HG02852 (cell line): ENCODE results near the gene ITGAX.
"Not testable (repeated sequence)": the region's sequence is repeated elsewhere in the genome, so short reads cannot be mapped to it uniquely, and the experiment has no call there.

ENCODE experiments used
- ATAC-seq: cut with Tn5 transposase; IDR thresholded peaks from one replicate; pipeline ENCODE4 v1.9.1; 2021; ENCODE audit warnings: mild to moderate bottlenecking, moderate library complexity; ENCODE audit not compliant: unreplicated experiment

Gene ITGAX

DNA sequence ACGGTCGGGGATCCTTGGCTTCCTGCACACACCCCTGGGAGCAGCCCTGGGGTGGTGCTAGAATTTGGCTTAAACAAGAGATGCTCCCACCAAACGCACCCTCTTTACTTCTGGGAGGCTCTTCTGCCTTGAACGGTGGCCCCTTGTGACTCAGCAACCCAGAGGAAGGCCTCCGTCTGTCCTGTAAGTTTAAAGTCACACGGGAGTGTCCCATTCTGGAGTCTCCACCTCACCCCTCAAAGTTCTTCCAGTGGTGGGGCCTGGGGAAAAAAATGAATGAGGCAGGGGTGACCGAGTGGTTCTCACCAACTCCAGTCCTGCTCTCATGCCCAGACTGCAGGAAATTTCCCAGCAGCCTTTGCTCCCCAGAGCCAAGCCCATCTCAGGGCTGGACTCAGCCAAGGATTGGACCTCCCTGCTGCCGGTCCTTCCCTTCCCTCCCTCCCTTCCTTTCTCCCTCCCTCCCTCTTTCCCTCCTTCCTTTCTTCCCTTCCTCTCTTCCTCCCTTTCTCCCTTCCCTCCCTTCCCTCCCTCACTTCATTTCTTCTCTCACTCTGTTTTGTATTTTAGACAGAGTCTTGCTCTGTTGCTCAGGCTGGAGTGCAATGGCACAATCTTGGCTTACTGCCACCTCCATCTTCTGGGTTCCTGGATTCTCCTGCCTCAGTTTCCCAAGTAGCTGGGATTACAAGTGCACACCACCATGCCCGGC is 49.5 kb downstream of the ITGAX start:
- no peak for ATAC-seq

DNA sequence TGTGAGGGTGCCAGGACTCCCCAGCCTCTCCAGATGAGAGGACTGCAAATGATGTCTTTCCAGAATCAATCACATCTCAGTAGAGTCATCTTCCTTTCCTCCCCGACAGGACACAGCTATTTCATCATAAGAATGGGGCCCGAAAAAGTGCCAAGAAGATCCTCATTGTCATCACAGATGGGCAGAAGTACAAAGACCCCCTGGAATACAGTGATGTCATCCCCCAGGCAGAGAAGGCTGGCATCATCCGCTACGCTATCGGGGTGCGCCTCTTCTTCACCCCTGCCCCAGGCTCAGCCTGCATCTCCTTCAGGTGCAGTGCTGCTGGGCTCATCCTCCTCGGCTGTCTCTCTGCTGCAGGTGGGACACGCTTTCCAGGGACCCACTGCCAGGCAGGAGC is 52.4 kb downstream of the ITGAX start:
- no peak for ATAC-seq

DNA sequence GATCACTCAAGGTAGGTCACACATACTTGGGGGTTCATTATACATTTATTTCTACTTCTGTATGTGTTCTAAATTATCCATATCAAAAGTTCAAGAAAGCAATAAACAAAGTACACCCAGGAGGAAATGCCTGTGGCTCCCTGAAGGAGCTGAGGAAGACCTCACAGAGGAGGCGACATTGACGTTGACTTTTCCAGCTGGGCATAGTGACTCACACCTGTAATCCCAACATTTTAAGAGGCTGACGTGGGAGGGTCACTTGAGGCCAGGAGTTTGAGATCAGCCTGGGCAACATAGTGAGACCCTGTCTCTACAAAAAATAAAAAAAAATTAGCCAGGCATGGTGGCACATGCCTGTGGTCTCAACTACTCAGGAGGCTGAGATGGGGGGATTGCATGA is 54.5 kb downstream of the ITGAX start:
- no peak for ATAC-seq

DNA sequence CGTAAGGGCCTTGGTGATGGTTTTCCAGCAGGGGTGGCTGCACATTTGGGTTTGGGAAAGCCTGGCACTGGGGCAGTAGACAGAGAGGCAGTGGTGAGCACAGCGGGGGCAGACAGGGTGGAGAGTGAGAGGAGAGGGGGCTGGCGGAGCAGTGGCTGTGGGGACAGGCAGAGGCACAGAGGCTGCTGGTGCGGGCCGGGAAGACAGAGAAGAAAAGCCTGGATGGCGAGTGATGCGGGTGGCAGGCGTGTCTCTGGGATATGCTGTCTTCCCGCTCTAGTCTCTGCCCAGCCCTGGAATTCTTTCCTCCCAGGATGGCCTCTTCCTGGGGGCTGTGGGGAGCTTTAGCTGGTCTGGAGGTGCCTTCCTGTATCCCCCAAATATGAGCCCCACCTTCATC is 55.1 kb downstream of the ITGAX start:
- ATAC-seq = no peak

DNA sequence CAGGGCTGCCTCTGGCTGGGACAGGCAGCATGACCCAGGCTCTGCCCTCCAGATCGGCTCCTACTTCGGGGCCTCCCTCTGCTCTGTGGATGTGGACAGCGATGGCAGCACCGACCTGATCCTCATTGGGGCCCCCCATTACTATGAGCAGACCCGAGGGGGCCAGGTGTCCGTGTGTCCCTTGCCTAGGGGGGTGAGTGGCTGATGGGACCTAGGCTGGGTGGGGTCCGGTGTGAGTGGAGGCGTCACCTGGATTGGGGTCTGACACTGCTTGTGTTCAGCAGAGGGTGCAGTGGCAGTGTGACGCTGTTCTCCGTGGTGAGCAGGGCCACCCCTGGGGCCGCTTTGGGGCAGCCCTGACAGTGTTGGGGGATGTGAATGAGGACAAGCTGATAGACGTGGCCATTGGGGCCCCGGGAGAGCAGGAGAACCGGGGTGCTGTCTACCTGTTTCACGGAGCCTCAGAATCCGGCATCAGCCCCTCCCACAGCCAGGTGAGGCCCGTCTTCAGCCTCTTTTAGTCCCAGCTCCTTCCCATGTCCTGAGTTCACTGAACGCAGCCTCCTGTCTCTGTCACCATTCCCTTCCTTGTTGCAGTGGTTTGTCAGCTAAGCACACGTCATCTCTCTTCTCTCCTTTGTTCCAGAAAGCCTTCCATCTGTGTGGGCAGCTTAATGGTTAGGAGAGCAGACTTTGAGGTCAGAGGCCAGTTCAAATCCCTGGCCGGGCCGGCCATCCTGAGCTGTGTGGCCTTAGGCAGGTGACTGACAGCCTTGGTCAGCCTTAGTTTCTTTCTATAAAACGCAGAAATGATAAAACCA is 56.3 kb downstream of the ITGAX start:
- ATAC-seq = no peak

DNA sequence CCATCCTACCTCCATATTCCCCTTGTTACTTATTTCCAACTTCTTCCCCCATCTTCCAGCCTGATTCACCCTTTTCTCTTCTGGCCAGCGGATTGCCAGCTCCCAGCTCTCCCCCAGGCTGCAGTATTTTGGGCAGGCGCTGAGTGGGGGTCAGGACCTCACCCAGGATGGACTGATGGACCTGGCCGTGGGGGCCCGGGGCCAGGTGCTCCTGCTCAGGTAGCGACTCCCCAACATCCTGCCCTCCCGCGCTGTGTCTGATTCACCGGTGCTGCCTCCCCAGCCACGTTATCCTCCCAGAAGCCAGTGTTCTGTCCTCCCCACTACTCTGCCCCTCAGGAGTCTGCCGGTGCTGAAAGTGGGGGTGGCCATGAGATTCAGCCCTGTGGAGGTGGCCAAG is 57.8 kb downstream of the ITGAX start:
- ATAC-seq = no peak

DNA sequence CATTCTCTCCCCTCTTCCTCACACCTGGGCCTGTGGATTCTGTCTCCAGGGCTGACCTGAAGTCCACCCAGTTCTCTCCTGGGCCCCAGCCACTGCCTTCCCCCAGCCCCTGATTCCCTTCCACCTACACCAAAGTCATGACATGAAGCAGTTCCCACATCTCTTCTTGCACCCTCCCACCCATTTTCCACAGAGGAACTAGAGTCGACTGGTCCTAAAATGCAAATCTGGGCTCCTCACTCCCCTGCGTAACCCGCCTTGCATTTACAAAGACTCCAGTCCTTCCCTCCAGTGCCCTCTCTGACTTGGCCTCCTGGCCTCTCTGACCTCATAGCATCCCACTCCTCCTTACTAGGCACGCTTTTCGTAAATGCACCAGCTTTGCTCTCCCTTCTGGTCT is 58.4 kb downstream of the ITGAX start:
- ATAC-seq = no peak

DNA sequence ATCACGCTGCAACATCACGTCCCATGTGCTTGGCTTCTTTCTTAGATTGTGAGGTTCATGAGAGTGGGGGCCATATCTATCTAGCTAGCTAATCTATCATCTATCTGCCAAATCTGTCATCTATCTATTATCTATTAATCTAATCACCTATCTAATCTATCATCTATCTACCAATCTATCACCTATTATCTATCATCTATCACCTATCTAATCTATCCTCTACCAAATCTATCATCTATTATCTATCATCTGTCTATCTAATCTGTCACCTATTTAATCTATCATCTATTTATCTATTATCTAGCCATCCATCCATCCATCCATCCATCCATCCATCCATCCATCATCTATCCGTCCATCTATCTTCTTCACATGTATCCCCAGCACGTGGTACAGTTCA is 59.0 kb downstream of the ITGAX start:
- no peak for ATAC-seq

DNA sequence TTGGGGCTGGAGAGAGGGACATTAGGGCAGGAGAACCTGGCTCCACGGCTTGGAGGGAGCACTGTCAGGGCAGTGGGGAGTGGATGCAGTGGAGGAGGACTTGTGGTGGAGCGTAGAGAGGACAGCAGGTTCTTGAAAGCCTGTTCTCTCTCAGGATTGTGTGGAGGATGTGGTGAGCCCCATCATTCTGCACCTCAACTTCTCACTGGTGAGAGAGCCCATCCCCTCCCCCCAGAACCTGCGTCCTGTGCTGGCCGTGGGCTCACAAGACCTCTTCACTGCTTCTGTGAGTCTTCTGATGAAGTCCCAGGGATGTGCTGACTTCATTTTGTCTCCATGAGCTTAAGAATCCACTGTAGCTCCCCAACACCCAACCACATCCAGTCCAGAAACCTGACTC is 59.7 kb downstream of the ITGAX start:
- no peak for ATAC-seq

DNA sequence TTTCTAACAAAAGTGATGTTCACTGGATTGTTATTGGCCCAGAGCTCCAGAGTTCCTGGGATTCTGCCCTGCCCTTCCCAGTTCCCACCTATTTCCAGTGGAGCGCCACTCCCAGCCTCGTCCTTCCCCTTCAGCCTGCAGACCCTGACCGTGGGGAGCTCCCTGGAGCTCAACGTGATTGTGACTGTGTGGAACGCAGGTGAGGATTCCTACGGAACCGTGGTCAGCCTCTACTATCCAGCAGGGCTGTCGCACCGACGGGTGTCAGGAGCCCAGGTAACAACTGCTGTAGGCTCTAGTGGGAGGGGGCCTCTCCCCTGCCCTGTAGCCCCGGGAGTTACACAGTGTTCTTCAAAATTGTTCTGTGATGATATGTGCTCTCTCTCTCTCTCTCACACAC is 61.4 kb downstream of the ITGAX start:
- no peak for ATAC-seq

DNA sequence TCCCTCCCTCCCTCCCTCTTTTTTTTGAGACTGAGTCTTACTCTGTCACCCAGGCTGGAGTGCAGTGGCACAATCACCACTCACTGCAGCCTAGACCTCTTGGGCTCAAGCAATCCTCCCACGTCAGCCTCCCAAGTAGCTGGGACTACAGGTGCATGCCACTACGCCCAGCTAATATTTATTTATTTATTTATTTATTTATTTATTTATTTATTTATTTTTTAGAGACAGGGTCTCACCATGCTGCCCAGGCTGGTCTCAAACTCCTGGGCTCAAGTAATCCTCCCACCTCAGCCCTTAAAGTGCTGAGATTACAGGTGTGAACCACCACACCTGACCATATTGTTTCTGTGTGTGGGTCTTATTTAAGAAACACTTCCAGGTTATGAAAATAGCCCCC is 62.1 kb downstream of the ITGAX start:
- not testable (repeated sequence) for ATAC-seq

DNA sequence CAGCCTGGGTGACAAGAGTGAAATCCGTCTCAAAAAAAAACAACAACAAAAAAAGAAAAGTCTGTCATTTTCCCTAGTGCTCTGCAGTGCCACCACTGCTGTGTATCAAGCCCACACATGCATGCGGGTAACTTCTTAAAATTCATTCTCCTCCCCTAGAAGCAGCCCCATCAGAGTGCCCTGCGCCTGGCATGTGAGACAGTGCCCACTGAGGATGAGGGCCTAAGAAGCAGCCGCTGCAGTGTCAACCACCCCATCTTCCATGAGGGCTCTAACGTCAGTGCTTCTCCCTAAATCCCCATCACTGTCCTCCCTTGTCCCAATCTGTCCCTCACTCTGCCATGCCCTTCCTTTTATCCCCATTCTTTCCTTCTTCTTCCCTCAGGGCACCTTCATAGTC is 62.9 kb downstream of the ITGAX start:
- no peak for ATAC-seq

DNA sequence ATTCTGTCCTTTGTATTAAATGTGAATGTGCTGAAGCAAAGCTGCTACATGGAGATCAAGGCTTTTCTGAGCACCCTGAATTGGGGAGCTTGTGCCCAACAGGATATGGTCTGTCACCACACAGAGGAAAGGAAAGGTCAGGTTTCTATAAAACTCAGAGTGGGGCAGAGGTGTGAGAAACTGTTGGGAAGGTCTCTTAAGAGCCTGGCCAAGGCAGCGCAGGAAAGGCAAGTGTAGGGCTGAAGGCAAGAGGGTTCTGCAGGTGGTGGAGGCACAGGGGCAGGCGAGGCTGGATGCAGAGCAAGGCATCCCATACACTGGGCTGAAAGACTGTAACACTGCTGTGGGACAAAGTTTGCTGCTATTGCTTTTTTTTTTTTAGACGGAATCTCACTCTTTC is 65.1 kb downstream of the ITGAX start:
- no peak for ATAC-seq

DNA sequence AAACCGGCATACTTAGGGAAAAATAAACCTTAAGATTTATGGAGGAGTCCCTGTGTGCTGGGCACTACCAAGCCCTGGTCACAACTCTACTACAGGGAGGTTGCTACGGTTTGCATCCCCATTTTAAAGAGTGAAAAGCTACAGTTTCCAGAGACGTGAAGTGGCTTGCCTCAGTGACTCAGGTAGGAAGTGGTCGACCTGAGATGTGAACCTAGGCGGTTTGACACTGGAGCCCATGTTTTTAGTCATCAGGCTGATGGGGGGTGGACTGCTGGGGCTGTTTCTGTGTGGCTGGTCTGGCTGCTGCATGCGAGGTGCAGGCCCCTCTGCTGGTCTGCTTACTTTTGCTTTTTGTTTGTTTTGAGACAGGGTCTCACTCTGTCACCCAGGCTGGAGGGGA is 66.6 kb downstream of the ITGAX start:
- no peak for ATAC-seq

DNA sequence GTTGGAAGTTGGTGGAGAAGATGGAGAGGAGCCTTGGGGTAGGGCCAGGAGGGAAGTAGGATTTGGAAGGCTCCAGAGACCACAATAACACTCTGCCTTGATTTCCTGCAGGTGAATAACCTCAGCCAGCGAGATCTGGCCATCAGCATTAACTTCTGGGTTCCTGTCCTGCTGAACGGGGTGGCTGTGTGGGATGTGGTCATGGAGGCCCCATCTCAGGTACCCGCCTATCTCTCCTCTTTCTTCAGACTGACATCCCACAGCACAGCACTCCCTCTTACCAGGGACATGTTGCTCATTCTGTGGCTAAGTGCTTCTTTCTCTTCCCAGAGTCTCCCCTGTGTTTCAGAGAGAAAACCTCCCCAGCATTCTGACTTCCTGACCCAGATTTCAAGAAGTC is 68.3 kb downstream of the ITGAX start:
- no peak for ATAC-seq

DNA sequence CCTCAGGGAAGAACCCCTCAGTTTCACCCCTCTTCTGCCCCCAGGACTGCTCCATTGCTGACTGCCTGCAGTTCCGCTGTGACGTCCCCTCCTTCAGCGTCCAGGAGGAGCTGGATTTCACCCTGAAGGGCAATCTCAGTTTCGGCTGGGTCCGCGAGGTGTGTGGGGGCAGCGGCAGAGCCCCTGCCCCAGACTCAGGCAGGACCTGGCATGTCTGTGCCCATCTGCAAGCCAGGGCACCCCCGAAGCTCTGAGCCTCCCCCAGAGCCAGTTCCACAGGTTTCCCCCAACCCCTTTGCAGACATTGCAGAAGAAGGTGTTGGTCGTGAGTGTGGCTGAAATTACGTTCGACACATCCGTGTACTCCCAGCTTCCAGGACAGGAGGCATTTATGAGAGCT is 68.8 kb downstream of the ITGAX start:
- ATAC-seq = no peak

DNA sequence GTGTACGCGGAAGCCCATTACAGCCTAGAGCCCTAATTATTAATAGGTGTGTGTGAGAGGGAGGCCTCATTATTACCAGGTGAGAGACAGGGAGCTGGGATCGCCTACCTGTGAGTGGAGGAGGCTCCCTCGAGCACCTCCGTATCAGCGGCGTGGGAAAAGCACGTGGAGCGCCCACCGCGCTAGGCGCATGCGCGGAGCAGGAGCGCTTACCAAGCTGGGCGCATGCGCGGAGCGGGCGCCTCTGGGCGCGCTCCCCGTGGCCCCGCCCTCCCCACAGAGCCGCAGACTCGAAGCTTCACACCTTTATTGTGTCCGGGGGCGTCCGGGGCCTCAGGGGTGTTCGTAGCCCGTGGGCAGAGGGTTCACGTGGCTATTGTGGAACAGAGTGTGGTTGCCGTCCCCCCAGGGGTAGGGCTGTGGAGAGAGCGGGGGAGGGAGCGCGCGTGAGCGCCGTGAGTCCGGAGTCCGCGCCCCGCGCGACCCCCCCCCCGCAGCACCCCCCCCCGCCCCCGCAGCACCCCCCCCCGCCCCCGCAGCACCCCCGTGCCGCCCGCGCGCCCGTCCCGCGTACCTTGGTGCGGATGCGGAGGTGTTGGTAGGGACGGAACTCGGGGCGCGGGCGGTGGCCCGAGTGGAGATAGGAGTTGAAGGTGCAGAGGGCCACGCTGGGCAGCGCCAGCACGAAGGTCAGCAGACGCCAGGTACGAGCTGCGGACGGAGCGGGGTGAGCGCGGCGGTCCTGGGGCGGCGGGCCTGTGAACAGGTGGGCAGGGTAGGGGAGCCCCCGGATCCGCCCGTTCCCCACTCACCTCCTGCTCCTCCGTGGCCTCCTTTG is 72.7 kb downstream of the ITGAX start:
- ATAC-seq = no peak

DNA sequence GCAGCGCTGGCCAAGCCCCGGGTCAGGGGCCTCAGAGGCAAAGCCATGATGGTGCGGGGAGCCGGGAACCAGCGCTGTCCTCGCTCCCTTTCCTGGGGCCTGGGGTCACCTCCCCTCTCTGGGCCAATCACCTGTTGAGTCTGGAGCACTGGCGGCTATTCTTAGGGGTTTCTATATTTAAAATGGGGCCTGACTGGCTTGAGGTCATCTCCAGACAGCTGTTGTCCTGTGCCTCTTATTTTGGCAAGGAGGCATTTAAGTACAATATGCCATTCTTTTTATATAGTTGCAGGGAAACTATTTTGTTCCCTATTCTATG is 73.3 kb downstream of the ITGAX start, which contains the start of gene COX6A2:
Gene COX6A2, minus strand, starts transcription at position 82 of the 319 bp plus-strand sequence. Its CDS starts 35 bp downstream, at position 47.
- no peak for ATAC-seq

DNA sequence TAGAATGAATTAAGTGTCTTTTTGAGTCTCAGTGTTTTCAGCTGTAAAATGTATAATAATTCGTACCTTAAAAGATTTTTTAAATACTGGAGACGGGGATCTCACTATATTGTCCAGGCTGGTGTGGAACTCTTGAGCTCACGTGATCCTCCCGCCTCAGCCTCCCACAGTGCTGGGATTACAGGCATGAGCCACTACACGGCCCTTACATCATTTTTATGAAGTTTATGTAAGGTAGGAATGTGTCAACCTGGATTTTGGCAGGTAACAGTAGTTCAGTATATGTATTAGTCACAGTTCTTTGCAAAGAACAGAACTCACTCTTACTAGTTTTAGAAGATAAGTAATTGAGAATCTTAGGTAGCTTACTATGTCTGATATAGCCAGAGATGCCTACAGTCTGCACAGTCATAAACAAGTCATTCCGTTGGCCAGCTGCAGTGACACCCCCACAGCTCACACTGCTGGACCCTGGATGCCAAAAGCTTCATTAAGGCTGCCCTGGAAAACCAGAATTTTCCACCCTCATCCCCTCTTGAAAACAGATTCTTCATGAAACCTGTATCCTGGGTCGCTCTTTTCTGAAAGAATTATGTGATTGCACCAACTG is 73.8 kb downstream of the ITGAX start:
- no peak for ATAC-seq

DNA sequence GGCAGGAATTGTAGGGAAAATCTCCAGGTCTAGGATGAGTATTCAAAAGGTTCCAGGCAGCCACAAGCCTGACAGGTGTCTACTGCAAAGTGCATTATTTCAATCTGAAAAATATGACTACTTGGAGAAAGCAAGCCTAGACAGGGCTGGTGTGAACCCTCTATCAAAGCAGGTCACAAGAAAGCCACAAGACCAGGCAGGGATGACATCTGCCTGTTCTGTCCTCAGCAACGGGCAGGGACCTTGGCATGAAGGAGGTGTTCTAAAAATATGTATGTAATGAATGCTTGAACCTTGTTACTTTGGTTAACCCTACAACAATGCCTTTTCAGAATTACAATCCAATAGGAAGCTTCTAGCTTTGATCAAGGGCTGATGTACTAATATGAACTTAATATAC is 74.3 kb downstream of the ITGAX start:
- ATAC-seq = no peak

DNA sequence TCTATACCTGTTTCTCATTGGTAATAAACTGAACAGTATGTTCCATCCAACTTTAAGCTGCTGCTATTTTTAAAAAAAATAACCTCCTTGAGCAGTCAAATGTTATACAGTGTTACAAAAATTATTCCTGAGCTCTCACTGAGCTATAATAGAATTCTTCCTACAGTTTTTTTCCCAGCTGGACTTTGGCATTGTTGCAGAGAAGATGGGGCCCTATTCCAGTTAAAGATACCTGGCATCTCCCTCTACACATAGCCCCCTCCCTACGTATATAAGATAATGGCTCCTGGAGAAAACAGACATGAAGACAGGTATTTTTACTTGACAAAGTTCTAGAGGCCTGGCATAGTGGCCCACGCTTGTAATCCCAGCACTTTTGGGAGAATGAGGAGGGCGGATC is 74.8 kb downstream of the ITGAX start:
- ATAC-seq = no peak
